RCC 7860 (cell line): Measurements from ENCODE around the gene ZDHHC9.

Experiments
- DNase-seq: peaks from one replicate; pipeline ENCODE4 v3.0.0-alpha.2; 2015; ENCODE audit warnings: low spot score
- FAIRE-seq: peaks from 2 replicates; lab custom pipeline; 2012; peaks lifted over from hg19 to GRCh38; lab: Jason Lieb, UNC

ZDHHC9 gene

DNA sequence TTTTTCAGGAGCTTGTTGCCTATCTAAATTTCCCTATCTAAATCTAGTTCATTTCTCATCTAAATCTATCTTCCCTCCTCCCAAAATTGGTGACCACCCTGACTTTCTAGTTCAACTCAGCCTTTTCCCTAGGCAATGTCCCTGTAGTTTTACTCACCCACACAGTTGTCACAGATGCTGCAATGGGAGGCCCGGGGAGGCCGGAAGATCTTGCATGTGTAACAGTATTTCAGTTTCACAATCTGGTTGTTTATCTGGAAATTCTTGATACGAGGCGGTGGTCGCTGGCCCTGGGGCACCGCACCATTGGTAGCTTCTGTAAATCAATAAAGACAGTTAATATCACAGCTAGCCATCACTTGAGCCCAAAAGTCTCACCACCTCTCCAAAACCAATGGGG is 20.2 kb downstream of the ZDHHC9 start:
- FAIRE-seq (no peak), DNase-seq (no peak)

DNA sequence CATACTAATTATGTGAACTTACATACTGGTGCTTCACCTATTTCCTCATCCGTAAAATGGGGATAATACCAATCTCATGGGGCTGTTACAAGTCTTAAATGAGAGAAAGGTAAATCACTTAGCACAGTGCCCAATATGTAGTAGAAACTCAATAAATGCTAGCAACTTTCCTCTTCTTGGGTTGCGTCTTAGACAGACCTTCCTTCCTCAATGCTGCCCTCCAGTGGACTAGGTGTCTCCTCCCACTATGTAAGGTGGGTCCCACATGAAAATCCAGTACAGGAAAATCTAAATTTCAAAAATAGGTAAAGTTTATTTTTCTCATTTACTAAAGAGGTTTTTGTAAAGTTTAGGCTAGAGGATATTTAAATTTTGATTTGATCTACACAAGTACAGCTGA is 20.6 kb downstream of the ZDHHC9 start:
- no peak for FAIRE-seq
- DNase-seq: peak; percentile 9

GRCh38 chrX:129818123-129818522 is 25.6 kb downstream of the ZDHHC9 start:
- no peak for DNase-seq

GRCh38 chrX:129813662-129814368 is 29.9 kb downstream of the ZDHHC9 start:
- no peak for FAIRE-seq
- DNase-seq: no peak

More at GRCh38 chrX:129818123-129818522, 25.6 kb downstream of the ZDHHC9 start:
- FAIRE-seq: no peak

DNA sequence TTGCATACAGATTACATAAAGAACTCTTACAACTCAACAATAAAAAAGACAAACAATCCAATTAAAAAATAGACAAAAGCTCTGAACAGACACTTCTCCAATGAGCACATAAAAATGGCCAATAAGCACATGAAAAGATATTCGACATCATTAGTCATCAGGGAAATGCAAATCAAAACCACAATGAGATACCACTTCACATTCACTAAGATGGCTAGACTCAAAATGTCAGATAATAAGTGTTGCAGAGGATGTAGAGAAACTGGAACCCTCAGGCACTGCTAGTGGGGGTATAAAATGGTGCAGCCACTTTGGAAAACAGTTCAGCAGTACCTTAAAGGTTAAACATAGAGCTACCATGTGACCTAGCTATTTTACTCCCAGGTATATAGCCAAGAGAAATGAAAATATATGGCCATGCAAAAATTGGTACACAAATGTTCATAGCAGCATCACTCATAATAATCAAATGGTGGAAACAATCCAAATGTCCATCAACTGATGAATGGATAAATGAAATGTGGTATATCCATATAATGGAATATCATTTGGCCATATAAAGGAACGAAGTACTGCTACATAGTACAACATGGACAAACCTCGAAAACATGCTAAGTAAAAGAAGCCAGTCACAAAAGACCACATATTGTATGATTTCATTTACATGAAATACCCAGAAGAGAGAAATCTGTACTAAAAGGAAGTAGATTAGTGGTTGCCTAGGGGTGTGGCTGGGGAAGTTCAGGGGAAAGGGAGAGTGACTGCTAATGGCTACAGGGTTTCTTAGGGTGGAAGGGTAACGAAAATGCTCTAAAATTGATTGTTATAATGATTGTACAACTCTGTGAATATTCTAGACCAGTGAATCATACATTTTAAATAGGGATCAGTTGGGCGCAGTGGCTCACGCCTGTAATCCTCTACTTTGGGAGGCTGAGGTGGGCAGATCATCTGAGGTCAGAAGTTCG is 34.6 kb downstream of the ZDHHC9 start:
- FAIRE-seq: no peak
- no peak for DNase-seq

GRCh38 chrX:129808158-129808828 is 35.4 kb downstream of the ZDHHC9 start:
- no peak for DNase-seq
- no peak for FAIRE-seq

DNA sequence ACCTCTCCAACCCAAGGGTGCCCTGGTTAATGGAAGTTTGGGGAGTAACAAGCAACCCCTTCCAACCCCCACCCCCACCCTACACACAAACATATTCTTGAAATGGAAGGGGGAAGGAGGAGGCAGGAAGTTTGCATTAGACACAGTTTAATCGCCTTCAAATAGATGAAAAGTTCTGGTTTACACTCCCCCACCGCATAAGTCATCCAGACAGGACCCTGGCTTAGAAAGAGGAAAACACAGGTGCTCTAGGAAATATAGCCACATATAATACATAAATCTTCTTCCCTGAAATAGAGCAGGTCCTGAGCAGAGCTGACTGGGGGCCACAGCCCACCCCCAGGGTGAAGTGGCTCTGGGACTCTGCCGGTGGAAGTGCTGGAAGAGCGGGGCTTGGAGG is 38.9 kb downstream of the ZDHHC9 start:
- DNase-seq (no peak), FAIRE-seq (no peak)

DNA sequence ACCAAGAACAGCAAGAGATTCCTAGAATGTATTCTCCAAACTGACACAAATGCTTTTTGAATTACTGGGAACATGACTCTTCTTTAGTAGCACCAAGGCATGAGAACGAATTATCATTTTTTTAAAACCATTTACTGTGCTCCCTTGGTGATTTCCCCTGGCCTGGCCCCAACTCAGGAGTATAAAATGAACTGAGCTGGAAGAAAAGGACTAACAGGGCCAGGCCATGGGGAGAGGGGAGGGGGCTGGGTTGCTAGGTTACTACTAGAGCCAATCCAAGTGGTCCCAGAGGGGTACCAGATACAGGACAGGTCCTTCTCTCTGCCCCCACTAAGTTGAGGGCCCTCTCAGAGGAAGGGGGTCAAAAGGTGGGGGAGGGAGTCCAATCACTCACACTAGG is 40.8 kb downstream of the ZDHHC9 start:
- DNase-seq (no peak), FAIRE-seq (no peak)

GRCh38 chrX:129800186-129800585 is 43.5 kb downstream of the ZDHHC9 start:
- DNase-seq (no peak), FAIRE-seq (no peak)

DNA sequence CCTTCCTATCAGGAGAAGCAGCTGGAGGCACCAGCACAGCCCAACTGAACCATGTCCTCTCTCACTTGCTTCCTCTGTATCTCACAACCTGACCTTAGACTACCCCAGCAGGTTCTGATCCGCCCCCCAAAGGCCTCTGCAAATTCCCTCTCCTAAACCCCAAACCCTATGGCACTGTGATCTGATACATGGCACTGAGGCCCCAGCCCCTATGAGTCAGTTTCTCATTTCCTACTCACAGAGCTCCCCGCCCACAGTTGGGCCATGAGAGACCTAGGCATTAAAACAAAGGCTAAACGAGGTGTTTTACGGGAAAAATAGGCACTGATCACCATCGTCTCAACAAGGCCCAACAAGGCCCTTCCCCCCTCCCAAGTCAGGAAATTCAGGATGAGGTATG is 44.8 kb downstream of the ZDHHC9 start:
- FAIRE-seq: no peak
- no peak for DNase-seq

GRCh38 chrX:129798456-129798855 is 45.2 kb downstream of the ZDHHC9 start:
- FAIRE-seq (no peak), DNase-seq (no peak)

DNA sequence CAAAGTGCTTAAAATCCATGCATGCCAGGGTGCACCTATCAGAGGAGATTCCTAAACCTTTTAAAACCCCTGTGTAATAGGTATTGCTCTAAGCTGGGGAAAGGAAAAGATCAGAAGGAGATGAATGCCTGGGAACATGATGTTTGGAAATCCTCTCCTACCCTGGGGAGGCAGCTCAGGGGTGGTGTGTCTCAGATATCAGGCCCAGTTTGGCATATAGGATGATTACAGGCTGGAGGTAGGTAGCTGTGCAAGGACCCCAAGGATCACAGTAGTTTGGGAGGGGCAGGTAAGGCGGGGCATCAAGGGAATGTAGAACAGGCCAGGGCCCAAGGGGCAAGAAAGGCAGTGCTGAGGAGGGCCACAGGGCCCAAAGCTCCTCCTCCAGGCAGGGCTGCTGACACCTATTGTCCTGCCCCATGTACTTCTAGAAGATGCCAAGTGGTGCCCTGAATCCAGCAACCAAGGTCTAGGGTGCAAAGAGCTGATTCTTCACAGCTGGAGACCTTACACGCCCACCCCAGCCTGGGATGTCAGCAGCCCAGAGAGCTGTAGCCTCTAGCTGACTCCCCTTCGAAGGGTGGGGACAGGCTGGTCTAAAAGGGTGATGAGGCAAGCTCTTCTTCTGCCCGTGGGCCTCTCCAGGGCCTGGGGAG is 46.3 kb downstream of the ZDHHC9 start:
- FAIRE-seq (no peak), DNase-seq (no peak)

DNA sequence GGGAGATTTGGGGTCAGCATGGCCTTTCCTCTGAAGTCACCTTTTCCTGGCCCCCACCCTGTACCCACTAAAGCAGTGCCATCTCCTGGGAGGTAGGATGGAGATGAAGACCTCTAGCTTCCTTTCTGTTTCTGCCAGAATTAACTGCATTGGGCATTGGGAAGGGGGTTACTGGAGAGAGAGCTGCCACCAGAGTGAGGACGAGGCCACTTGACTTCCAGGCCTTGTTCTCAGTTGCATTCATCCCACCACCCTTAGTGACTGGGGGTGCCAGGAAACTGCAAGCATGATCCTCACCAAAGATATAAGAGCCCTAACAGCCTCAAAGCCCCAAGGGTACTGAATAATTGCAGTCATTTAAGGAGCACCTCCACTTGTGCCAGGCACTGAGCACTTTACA is 48.1 kb downstream of the ZDHHC9 start:
- FAIRE-seq: no peak
- DNase-seq: no peak

GRCh38 chrX:129793604-129794191 is 50.0 kb downstream of the ZDHHC9 start:
- FAIRE-seq (no peak), DNase-seq (no peak)

GRCh38 chrX:129792586-129793291 is 50.9 kb downstream of the ZDHHC9 start:
- no peak for FAIRE-seq
- DNase-seq: no peak

DNA sequence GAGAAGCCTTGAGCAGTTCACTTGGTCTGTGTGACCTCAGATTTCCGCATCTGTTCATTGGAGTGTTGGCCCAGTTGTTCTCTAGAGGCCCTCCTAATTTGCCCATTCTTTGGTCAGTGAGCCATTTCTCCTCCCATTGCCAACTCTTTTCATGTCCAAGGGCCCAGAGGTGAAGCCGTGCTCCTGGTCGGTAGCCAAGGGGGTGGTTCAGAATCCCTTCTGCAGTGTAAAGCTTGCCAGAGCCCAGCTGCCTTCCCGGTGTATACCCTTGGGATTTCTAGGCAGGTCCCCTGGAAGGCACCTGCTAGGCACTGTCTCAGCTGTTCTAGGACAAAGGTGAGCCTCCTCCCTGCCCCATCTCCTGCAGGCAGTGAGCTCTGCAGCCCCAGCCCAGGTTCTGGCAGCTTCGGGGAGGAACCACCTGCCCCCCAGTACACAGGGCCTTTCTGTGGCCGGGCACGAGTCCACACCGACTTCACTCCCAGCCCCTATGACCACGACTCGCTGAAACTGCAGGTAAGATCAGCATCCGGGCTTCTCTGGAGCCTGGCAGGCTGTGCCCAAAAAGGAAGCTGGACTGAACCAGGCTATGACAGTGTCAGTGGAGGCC is 51.6 kb downstream of the ZDHHC9 start:
- DNase-seq (no peak), FAIRE-seq (no peak)

DNA sequence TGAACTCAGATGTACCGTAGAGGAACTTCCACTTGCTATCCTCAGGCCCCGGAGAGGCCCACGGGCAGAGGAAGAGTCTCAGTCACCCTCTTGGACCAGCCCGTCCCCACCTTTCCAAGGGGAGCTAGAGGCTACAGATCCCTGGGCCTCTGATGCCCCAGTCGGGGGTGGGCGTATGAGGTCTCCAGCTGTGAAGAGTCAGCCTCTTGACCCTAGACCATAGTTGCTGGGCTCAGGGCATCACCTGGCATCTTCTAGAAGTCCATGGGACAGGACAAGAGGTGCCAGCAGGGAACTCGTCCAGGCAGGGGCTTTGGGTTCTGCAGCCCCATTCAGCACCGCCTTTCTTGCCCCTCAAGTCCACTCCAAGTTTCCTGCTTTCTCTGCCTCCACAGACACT is 52.4 kb downstream of the ZDHHC9 start:
- DNase-seq: no peak
- no peak for FAIRE-seq

DNA sequence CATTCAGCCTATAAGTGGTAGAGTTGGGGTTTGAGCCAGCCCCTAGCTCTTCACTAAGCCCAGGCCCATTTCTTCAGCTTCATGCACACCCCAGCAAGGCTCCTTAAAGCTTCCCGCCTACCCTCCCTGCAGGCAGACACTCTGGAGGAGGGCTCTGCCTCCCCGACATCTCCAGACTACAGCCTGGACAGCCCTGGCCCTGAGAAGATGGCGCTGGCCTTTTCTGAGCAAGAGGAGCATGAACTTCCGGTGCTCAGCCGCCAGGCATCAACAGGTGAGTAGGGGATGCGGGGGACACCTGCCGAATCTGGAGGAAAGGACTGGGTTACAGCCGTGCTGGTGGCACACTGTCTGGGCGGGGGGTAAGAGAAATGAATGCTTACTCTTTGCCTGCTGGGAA is 52.9 kb downstream of the ZDHHC9 start:
- FAIRE-seq (no peak), DNase-seq (no peak)

- DNase-seq (no peak), FAIRE-seq (no peak)
Measured at GRCh38 chrX:129790146-129790545, 53.5 kb downstream of the ZDHHC9 start.

DNA sequence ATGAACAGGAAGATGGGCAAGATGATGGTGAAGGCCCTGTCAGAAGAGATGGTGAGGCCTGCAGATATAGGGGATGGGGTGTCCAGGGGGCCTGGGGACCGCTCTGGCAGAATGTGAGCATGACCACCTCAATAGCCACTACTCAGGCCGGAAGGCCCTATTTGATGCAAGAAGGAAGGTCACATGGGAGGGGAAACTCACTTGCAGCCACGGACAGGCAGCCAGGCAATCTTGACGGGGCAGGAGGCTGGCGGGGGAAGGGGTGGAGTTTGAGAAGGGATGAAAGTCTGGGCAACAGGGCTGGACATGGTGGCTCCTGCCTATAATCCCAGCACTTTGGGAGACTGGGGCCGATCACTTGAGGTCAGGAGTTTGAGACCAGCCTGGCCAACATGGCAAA is 55.2 kb downstream of the ZDHHC9 start:
- DNase-seq (no peak), FAIRE-seq (no peak)
